Panc1 (cell line): ENCODE results near the gene C2orf81. TPM values are rescaled to one million over a fixed set of nuclear protein-coding genes. Genes with fewer than 3 reads are reported as not detected.

Experiments used
- ATAC-seq: fragments of 200-7000 bp; cut with Tn5 transposase; 2 replicates; pipeline ENCODE4 v1.9.1; 2020; ENCODE audit warnings: mild to moderate bottlenecking, moderate library complexity
- BruUV-seq: library from RNA; stranded (reverse); fragments of 400-500 nt; replicated peaks from 2 replicates; lab custom pipeline; 2021; lab: Mats Ljungman, UMichigan
- CTCF ChIA-PET: fragments of 300-600 bp; sonication (Branson Sonifier 250); formaldehyde crosslinking; loops from one replicate; lab custom pipeline; 2022; ENCODE audit warnings: antibody characterized with exemption; lab: Charles Lee
- POLR2A ChIA-PET: fragments of 300-600 bp; sonication (Branson Sonifier 250); formaldehyde crosslinking; loops from one replicate; lab custom pipeline; 2022; ENCODE audit warnings: antibody characterized with exemption; lab: Charles Lee
- DNase-seq: peaks from one replicate; pipeline ENCODE4 v3.0.0-alpha.2; 2010; ENCODE audit warnings: low read depth, low spot score
- H3K27ac ChIP-seq: 2 replicates; pipeline ENCODE4 v1.5.1; 2011; ENCODE audit warnings: mild to moderate bottlenecking, low read length, inconsistent platforms
- H3K27me3 ChIP-seq: fragments of 200-500 bp; sonication (Bioruptor generic); 2 replicates; pipeline ENCODE4 v1.6.0; 2014; ENCODE audit warnings: low read length, inconsistent platforms; ENCODE audit not compliant: control insufficient read depth, insufficient read depth
- H3K36me3 ChIP-seq: fragments of 200-500 bp; sonication (Bioruptor generic); 2 replicates; pipeline ENCODE4 v1.5.1; 2014; ENCODE audit warnings: inconsistent platforms, mild to moderate bottlenecking, low read length, moderate library complexity; ENCODE audit not compliant: control insufficient read depth, insufficient read depth
- H3K4me1 ChIP-seq: 2 replicates; pipeline ENCODE4 v1.5.1; 2011; ENCODE audit warnings: inconsistent platforms, mild to moderate bottlenecking, low read length, moderate library complexity; ENCODE audit not compliant: control insufficient read depth, insufficient read depth
- H3K4me3 ChIP-seq, 2 experiments: 2 replicates each; pipeline ENCODE4 v1.5.1; 2011 to 2012; ENCODE audit warnings: low read depth in 2 of 2, low read length in 2 of 2, mild to moderate bottlenecking in 2 of 2, inconsistent platforms in 1 of 2, moderate library complexity in 1 of 2
- H3K9me3 ChIP-seq: fragments of 200-500 bp; sonication (Bioruptor generic); 2 replicates; pipeline ENCODE4 v1.5.1; 2014; ENCODE audit warnings: low read depth, mild to moderate bottlenecking, inconsistent platforms, low read length, moderate library complexity; ENCODE audit not compliant: control insufficient read depth, insufficient read depth
- POLR2AphosphoS5 ChIP-seq: IDR thresholded peaks from 2 replicates; pipeline ENCODE4 v1.6.1; 2012; ENCODE audit warnings: mild to moderate bottlenecking, low read depth, low read length, moderate library complexity
- SIN3A ChIP-seq: IDR thresholded peaks from 2 replicates; pipeline ENCODE4 v1.6.1; 2012; ENCODE audit warnings: low read depth, mild to moderate bottlenecking, low read length, moderate library complexity, borderline replicate concordance; ENCODE audit not compliant: insufficient read depth
- TCF7L2 ChIP-seq: IDR thresholded peaks from 2 replicates; pipeline ENCODE4 v1.6.1; 2011; ENCODE audit warnings: mild to moderate bottlenecking, low read depth, low read length, inconsistent platforms
- in situ Hi-C: cut with HindIII; loops from 2 replicates; pipeline ENCODE4 v1.10.0; 2016; ENCODE audit warnings: low sequenced_read_pairs, low pct_unique_long_range_greater_than_20kb
- intact Hi-C: fragments of 100-400 bp; cut with micrococcal nuclease; formaldehyde crosslinking; loops from one replicate; pipeline ENCODE4 v1.10.0; 2022; ENCODE audit not compliant: unreplicated experiment
- total RNA-seq: library from RNA; stranded (reverse); gene quantifications from one replicate; pipeline ENCODE4 v1.2.1, GENCODE V29; 2021; ENCODE audit not compliant: unreplicated experiment
- TF ChIP-seq, protein P1 (sequence below): fragments of 450-650 bp; IDR thresholded peaks from 2 replicates; pipeline ENCODE4 v1.5.1; 2017; ENCODE audit warnings: mild to moderate bottlenecking
- TF ChIP-seq, protein P2 (sequence below), 2 experiments: IDR thresholded peaks; 2 replicates each; pipeline ENCODE4 v1.6.1; 2011 to 2012; ENCODE audit warnings: low read depth in 2 of 2, control low read depth in 1 of 2, low read length in 1 of 2, mild to moderate bottlenecking in 1 of 2, moderate library complexity in 1 of 2; ENCODE audit not compliant: insufficient read depth in 1 of 2

Gene C2orf81
- total RNA-seq, 1 experiment from 2014 or later: 3.9 TPM

DNA sequence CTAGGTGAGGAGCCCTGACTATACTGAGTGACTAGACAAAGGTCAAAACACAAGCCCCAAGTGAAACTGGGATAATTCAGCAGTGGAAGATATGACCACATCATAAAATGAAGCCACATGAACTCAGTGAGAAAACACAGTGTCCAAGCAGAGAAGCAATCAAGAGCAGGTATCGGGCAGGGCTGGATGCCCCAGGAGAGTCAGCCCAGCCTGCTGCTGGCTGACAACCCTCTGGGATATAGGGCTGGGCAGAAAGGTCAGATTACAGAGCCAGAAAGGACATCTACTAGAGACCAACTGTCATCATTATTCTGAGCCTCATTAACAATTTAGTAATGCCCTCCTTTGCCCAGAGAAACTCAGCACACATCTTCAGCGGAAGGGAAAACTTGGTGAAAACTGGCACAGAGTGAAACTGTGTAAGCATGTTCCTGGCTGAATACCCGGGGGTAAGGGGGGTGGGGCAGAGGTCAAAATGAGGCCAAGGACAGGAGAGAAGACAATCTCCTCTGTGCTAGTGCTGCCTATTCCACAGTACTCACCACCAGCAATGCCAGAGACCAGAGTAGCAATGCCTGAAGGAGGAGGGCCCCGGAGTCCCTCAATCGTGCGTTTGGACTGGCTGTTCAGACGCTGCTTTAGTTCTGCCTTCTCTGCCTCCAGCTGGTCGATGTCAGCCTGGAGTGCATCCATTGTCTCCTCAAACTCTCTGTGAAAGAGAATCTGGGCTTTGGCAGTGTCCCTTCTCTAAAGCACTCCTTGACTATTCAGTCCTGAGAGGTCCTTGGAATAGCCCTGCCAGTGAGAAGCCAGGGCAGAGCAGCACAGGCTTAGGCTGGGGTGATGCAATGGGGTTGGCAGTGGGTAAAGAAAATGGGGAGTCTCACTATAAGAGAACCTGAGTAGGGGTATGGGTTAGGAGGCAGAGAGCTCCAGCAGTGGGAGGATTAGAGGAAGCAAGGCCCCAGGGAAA, 56.6 kb downstream of the C2orf81 start:
- DNase-seq: no peak
- no peak for ATAC-seq
- Histone ChIP-seq H3K4me3 (no peak overlapping the region), H3K4me1 (no peaks in the 10 kb centered on the region), H3K27ac (no peak overlapping the region), H3K27me3 (no peaks in the 10 kb centered on the region), H3K36me3 (peaks cover 20% of the 10 kb centered on the region), H3K9me3 (no peaks in the 10 kb centered on the region)
- BruUV-seq: no TSS peak
- ChIA-PET POLR2A (no interaction called here), CTCF (no interaction called here)
- intact Hi-C loops: no loop called here
- TF ChIP-seq, protein P1, sequence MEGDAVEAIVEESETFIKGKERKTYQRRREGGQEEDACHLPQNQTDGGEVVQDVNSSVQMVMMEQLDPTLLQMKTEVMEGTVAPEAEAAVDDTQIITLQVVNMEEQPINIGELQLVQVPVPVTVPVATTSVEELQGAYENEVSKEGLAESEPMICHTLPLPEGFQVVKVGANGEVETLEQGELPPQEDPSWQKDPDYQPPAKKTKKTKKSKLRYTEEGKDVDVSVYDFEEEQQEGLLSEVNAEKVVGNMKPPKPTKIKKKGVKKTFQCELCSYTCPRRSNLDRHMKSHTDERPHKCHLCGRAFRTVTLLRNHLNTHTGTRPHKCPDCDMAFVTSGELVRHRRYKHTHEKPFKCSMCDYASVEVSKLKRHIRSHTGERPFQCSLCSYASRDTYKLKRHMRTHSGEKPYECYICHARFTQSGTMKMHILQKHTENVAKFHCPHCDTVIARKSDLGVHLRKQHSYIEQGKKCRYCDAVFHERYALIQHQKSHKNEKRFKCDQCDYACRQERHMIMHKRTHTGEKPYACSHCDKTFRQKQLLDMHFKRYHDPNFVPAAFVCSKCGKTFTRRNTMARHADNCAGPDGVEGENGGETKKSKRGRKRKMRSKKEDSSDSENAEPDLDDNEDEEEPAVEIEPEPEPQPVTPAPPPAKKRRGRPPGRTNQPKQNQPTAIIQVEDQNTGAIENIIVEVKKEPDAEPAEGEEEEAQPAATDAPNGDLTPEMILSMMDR: no peak
- TF ChIP-seq, protein P2, sequence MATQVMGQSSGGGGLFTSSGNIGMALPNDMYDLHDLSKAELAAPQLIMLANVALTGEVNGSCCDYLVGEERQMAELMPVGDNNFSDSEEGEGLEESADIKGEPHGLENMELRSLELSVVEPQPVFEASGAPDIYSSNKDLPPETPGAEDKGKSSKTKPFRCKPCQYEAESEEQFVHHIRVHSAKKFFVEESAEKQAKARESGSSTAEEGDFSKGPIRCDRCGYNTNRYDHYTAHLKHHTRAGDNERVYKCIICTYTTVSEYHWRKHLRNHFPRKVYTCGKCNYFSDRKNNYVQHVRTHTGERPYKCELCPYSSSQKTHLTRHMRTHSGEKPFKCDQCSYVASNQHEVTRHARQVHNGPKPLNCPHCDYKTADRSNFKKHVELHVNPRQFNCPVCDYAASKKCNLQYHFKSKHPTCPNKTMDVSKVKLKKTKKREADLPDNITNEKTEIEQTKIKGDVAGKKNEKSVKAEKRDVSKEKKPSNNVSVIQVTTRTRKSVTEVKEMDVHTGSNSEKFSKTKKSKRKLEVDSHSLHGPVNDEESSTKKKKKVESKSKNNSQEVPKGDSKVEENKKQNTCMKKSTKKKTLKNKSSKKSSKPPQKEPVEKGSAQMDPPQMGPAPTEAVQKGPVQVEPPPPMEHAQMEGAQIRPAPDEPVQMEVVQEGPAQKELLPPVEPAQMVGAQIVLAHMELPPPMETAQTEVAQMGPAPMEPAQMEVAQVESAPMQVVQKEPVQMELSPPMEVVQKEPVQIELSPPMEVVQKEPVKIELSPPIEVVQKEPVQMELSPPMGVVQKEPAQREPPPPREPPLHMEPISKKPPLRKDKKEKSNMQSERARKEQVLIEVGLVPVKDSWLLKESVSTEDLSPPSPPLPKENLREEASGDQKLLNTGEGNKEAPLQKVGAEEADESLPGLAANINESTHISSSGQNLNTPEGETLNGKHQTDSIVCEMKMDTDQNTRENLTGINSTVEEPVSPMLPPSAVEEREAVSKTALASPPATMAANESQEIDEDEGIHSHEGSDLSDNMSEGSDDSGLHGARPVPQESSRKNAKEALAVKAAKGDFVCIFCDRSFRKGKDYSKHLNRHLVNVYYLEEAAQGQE (IDR thresholded peaks at IDR 0.05; ENCODE audit: insufficient read depth in 1 of 2, low read depth in 2 of 2, low read length in 1 of 2): no peak
- TF ChIP-seq SIN3A: no peak
- TF ChIP-seq POLR2AphosphoS5: no peak
- no peak for TF ChIP-seq TCF7L2
- in situ Hi-C loops: no loop called here

Other genes with a start within 250 kb of the C2orf81 start
- 184 TPM for gene MOB1A, start 242.7 kb downstream of the C2orf81 start, total RNA-seq
- gene MTHFD2, start 223.0 kb downstream of the C2orf81 start, total RNA-seq: 215 TPM
- 1.2 TPM for gene SLC4A5, start 78.2 kb downstream of the C2orf81 start, total RNA-seq
- gene DCTN1, start 41.3 kb downstream of the C2orf81 start, total RNA-seq: 190 TPM
- gene WDR54, start 111 bp upstream of the C2orf81 start, total RNA-seq: 27.7 TPM
- 83.1 TPM for gene RTKN, start 20.3 kb upstream of the C2orf81 start, total RNA-seq
- gene INO80B, start 33.5 kb upstream of the C2orf81 start, total RNA-seq: 26.5 TPM
- 67.6 TPM for gene WBP1, start 36.8 kb upstream of the C2orf81 start, total RNA-seq
- 79.5 TPM for gene MOGS, start 43.8 kb upstream of the C2orf81 start, total RNA-seq
- gene MRPL53, start 51.1 kb upstream of the C2orf81 start, total RNA-seq: 98.1 TPM
- gene CCDC142, start 61.4 kb upstream of the C2orf81 start, total RNA-seq: 24.2 TPM
- 38.7 TPM for gene TTC31, start 61.5 kb upstream of the C2orf81 start, total RNA-seq
- 9.6 TPM for gene LBX2, start 78.0 kb upstream of the C2orf81 start, total RNA-seq
- gene PCGF1, start 86.1 kb upstream of the C2orf81 start, total RNA-seq: 36.8 TPM
- gene TLX2, start 92.8 kb upstream of the C2orf81 start, total RNA-seq: not detected
- 0.41 TPM for gene DQX1, start 104.6 kb upstream of the C2orf81 start, total RNA-seq
- gene AUP1, start 108.1 kb upstream of the C2orf81 start, total RNA-seq: 142 TPM
- gene HTRA2, start 108.3 kb upstream of the C2orf81 start, total RNA-seq: 21.2 TPM
- 1.0 TPM for gene LOXL3, start 132.3 kb upstream of the C2orf81 start, total RNA-seq
- 6.2 TPM for gene DOK1, start 133.1 kb upstream of the C2orf81 start, total RNA-seq
- gene M1AP, start 226.7 kb upstream of the C2orf81 start, total RNA-seq: not detected
- 13.3 TPM for gene SEMA4F, start 232.6 kb upstream of the C2orf81 start, total RNA-seq